Heart left ventricle (tissue), 16 donors: ENCODE results near the gene YIPF2. TPM values are rescaled to one million over a fixed set of nuclear protein-coding genes. Genes with fewer than 3 reads are reported as not detected.
"Not testable (repeated sequence)": the region's sequence is repeated elsewhere in the genome, so short reads cannot be mapped to it uniquely, and the experiment has no call there.

ENCODE experiments used
- ATAC-seq, 4 donors: fragments of 200-7000 bp; cut with Tn5 transposase; one replicate each; pipeline ENCODE4 v1.9.1; 2020 to 2022; ENCODE audit warnings: moderate library complexity in 4 of 4, mild to moderate bottlenecking in 3 of 4, moderate number of reproducible peaks in 1 of 4
- DNase-seq, 5 donors: peaks; one replicate each; pipeline ENCODE4 v3.0.0-alpha.2; 2020
- H3K27ac ChIP-seq, 12 donors: fragments of 200-600 bp; sonication (generic) in 4 of 12; one replicate each; pipeline versions ENCODE4 v1.5.0 to v1.8.0; 2016 to 2022; ENCODE audit warnings: mild to moderate bottlenecking in 2 of 12
- H3K27me3 ChIP-seq, 9 donors: fragments of 200-600 bp; sonication (generic) in 2 of 9; one replicate each; pipeline versions ENCODE4 v1.5.1 to v1.8.0; 2016 to 2022; ENCODE audit warnings: mild to moderate bottlenecking in 3 of 9
- H3K36me3 ChIP-seq, 9 donors: fragments of 200-600 bp; sonication (generic) in 2 of 9; one replicate each; pipeline versions ENCODE4 v1.5.0 to v1.8.0; 2018 to 2022; ENCODE audit warnings: mild to moderate bottlenecking in 2 of 9
- H3K4me1 ChIP-seq, 12 donors: fragments of 200-600 bp; sonication (generic) in 4 of 12; one replicate each; pipeline versions ENCODE4 v1.5.0 to v1.8.0; 2016 to 2022; ENCODE audit warnings: mild to moderate bottlenecking in 3 of 12
- H3K4me3 ChIP-seq, 12 donors: fragments of 200-600 bp; sonication (generic) in 4 of 12; one replicate each; pipeline versions ENCODE4 v1.5.0 to v1.8.0; 2017 to 2022; ENCODE audit warnings: mild to moderate bottlenecking in 9 of 12, moderate library complexity in 4 of 12
- H3K9me3 ChIP-seq, 12 donors: fragments of 200-600 bp; sonication (generic) in 4 of 12; one replicate each; pipeline versions ENCODE4 v1.5.0 to v1.8.0; 2016 to 2022; ENCODE audit warnings: mild to moderate bottlenecking in 1 of 12
- CTCF ChIP-seq, 12 donors: fragments of 200-600 bp; sonication (generic) in 4 of 12; IDR thresholded peaks; one replicate each; pipeline versions ENCODE4 v1.5.0 to v1.8.0; 2018 to 2022; ENCODE audit warnings: antibody characterized with exemption in 12 of 12, mild to moderate bottlenecking in 5 of 12
- POLR2A ChIP-seq, 2 donors: fragments of 450-650 bp; IDR thresholded peaks; one replicate each; pipeline ENCODE4 v1.6.1; 2017; ENCODE audit warnings: antibody characterized with exemption in 2 of 2, mild to moderate bottlenecking in 2 of 2, moderate library complexity in 2 of 2
- WGBS, 4 donors: extraction: QIAGEN DNeasy Blood & Tissue Kit in 2 of 4; methylation state at CpG; one replicate each; pipeline versions ENCODE4 v1.1.5 to v1.1.7; 2013 to 2018; 5-methylcytosine and 5-hydroxymethylcytosine counted together
- intact Hi-C, 10 donors: fragments of 100-400 bp; cut with DNase I; formaldehyde crosslinking; loops; one replicate each; pipeline versions ENCODE4 v1.11.1 to v1.14.2; 2022
- polyA plus RNA-seq, 2 donors: library from polyadenylated mRNA; stranded (reverse); fragments of 200-250 nt; gene quantifications; one replicate each; pipeline ENCODE4 v1.2.3, GENCODE V29; 2013
- total RNA-seq, 9 donors: library from RNA; depleted of rRNA in 2 of 9; stranded (reverse); fragments of >200 nt in 2 of 9; fragmentation: NEBNext Ultra II Directional in 3 of 9; extraction: Animal tissue kit (Norgen Biotek cat#: 25700) in 3 of 9; gene quantifications; one replicate each; pipeline versions ENCODE4 v1.1.0 to v1.2.4, GENCODE V29; 2016 to 2023
- donor health status: ischemic (EF 13 %, LVEDD 7.1; RV severe dilation, severe dysfunction).
- donor health status: healthy with polysubstance abuse.
- donor health status: DM: no; HTN: yes; CAD: no.
- donor health status: DM: no; HTN: no; CAD: no.
- donor health status: ischemic (EF 25% LVEDD 6.9; RV normal size, moderate dysfunction).
- donor health status: ischemic (EF 25% LVEDD 5.7; RV mildly dilated, moderate dysfunction).
- donor health status: healthy.
- donor health status: DM: yes; HTN: yes; CAD: no.
- donor health status: ischemic (EF 35%, LVEDD 5.7; RV mildly dilated, moderate dysfunction).
- donor health status: nonischemic (EF 11% LVEDD 7.7; RV severe dilation, severe dysfunction).
- donor health status: DM: yes; HTN: yes; CAD: no.
- donor health status: PGD.
- donor health status: ischemic (EF 29% LVEDD 5.4; RV normal size, mild dysfunction).
- donor health status: nonischemic (EF 23%, LVEDD 6.1; RV moderate dilation, normal function).

Gene YIPF2
- total and polyA plus RNA-seq, 11 donors = 11.5 to 38.7 (median 21.3) TPM

GRCh38 chr19:10961073-10961860, 32.8 kb upstream of the YIPF2 start:
- intact Hi-C loops = no loop called here
- Histone ChIP-seq H3K36me3 (peaks cover 0 to 3% (median 0%) of the 10 kb centered on the region in 9 donors), H3K27me3 (no peaks in the 10 kb centered on the region), H3K4me1 (peaks cover 0 to 23% (median 18%) of the 10 kb centered on the region in 12 donors), H3K9me3 (no peaks in the 10 kb centered on the region), H3K4me3 (peak overlapping the region; percentile 40 to 98 (median 90)), H3K27ac (peak overlapping the region; percentile 83 to 98 (median 93))
- peak in 3 of 4 donors; percentile 31 to 58 (median 55) for ATAC-seq
- 0 to 1% (median 1%) methylated on average over 10 to 92 of the region's 92 CpGs for WGBS, 4 donors
- DNase-seq = peak in 4 of 5 donors; percentile 33 to 82 (median 58)
- TF ChIP-seq CTCF (IDR thresholded peaks at IDR 0.05) = no peak
- no peak for TF ChIP-seq POLR2A (IDR thresholded peaks at IDR 0.05)

GRCh38 chr19:10960314-10961072, 32.1 kb upstream of the YIPF2 start, which contains the start of gene SMARCA4:
Gene SMARCA4, plus strand, starts transcription at chr19:10961030. Its CDS starts 23,122 bp downstream, at chr19:10984152.
- Histone ChIP-seq H3K4me3 (peak within 1 kb of the TSS; percentile 66 to 98 (median 91)), H3K36me3 (peaks cover 0 to 3% (median 0%) of the 10 kb centered on the region in 9 donors), H3K9me3 (no peaks in the 10 kb centered on the region), H3K4me1 (peaks cover 0 to 23% (median 18%) of the 10 kb centered on the region in 12 donors), H3K27me3 (no peaks in the 10 kb centered on the region), H3K27ac (peak within 1 kb of the TSS; percentile 92 to 99 (median 96))
- ATAC-seq = peak; percentile 93 to 97 (median 96)
- peak; percentile 97 to 100 (median 98) for DNase-seq
- 0 to 1% (median 1%) methylated on average over 42 to 100 of the region's 100 CpGs for WGBS, 4 donors
- intact Hi-C loops = no loop called here
- peak; percentile 34 to 93 for TF ChIP-seq POLR2A (IDR thresholded peaks at IDR 0.05)
- TF ChIP-seq CTCF (IDR thresholded peaks at IDR 0.05) = no peak

GRCh38 chr19:10959277-10959968, 31.0 kb upstream of the YIPF2 start:
- 92 to 97% (median 95%) methylated on average over 19 of the region's 19 CpGs for WGBS, 4 donors
- Histone ChIP-seq H3K27ac (peak overlapping the region in 7 of 12 donors; percentile 92 to 98 (median 96)), H3K4me3 (peak overlapping the region in 10 of 12 donors; percentile 62 to 98 (median 88)), H3K4me1 (peaks cover 0 to 23% (median 18%) of the 10 kb centered on the region in 12 donors)
- intact Hi-C loops, H3K36me3 ChIP-seq, H3K27me3 ChIP-seq, ATAC-seq, H3K9me3 ChIP-seq, DNase-seq: not testable (repeated sequence)

- DNase-seq (no peak), ATAC-seq (no peak)
- intact Hi-C loops = no loop called here
- Histone ChIP-seq H3K4me1 (no peaks in the 10 kb centered on the region), H3K36me3 (no peaks in the 10 kb centered on the region), H3K27ac (no peak overlapping the region), H3K9me3 (no peaks in the 10 kb centered on the region), H3K4me3 (no peak overlapping the region), H3K27me3 (no peaks in the 10 kb centered on the region)
- no peak for TF ChIP-seq POLR2A (IDR thresholded peaks at IDR 0.05)
- TF ChIP-seq CTCF (IDR thresholded peaks at IDR 0.05) = no peak
- WGBS, 4 donors = 91 to 94% (median 93%) methylated on average over 6 of the region's 6 CpGs
Measured at GRCh38 chr19:10952809-10953208, 24.4 kb upstream of the YIPF2 start.
